HG03060 (cell line): Measurements from ENCODE around the gene MYOZ3.
A peak's percentile ranks its signal among the peaks of the same experiment; 100 is the strongest.

ENCODE experiments used
- ATAC-seq: cut with Tn5 transposase; IDR thresholded peaks from one replicate; pipeline ENCODE4 v1.9.1; 2021; ENCODE audit warnings: low read depth, moderate number of reproducible peaks; ENCODE audit not compliant: unreplicated experiment

MYOZ3 gene

DNA sequence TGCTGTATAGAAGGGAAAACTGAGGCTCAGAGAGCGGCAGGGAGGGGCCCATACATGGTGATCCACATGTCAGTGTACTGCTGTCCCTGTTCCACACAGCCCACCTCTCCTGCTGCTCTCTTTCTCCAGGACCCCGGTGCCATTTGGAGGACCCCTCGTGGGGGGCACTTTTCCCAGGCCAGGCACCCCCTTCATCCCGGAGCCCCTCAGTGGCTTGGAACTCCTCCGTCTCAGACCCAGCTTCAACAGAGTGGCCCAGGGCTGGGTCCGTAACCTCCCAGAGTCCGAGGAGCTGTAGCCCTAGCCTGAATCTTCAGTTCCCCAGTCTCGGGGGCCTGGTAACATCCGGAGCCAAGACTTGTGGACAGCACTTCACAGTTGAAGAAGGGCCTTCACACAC, 15.5 kb downstream of the MYOZ3 start:
- no peak for ATAC-seq

DNA sequence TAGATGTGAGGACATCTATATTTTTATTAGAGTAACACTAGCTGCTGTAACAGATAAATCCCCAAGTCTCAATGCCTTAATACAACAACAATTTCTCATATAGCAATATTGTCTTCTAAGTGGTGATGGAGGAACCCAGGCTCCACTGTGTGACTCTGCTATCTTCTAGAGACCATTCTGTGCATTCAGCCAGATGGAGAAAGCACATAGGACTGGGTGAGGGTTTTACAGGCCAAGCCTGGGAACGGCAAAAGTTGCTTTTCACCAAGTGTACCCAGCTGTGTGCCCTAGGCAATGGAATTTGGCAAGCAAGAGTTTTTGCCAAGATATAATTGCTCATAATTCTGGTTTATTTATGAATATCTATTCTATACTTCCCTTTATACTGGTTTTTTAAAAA, 28.1 kb downstream of the MYOZ3 start:
- no peak for ATAC-seq

DNA sequence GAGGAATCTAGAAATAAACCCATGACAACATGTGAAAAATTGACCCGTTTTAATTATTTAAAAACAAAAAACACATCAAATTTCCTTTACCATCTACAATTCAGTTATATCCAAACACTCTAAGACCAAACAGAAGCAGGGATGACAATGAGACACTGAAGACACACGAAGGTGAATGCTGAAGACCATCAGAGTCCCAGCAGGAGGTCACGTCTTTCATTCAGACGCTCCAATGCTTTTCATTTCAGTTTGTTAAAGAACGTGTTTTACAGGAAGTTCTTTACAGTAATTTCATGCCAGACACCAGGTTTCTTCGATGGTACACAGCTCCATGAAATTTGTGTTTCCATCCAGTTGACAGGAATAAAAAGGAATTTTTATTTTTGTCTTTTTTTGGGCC, 29.7 kb downstream of the MYOZ3 start:
- no peak for ATAC-seq

DNA sequence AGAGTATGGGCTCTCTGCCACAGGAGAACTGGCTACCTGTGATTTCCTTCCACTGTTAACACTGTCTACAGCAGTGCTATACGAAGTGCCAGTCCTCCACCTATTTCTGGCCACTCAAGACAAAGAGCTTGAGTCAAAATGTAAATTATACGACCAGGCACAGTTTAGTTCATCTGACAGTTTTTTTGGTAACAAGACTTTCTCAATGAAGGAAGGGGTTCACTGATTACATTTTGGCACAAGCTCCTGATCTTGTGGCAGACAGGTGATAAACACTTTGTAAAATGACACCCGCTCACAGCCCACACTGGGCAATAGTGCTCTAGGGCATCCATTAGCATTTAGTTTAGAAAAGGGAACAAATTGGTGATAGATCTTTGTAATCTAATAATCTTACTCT, 31.2 kb downstream of the MYOZ3 start:
- no peak for ATAC-seq

DNA sequence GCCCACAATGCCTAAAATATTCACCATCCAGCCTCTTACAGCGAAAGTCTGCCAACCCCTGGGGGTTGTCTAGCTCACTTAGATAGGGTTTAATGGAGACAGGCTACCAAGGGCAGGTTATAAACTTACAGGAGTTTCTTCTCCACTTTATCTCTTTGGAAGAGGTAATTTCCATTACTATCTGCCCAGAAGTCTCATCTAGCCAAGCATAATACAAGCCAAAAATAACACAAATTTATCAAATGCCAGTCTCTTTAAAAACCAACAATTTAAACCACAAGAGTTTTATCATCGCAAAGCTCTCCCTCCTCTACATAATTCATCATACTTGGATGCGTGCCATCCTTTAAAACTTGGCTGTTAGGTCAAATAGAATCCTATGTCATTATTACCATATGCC, 33.6 kb downstream of the MYOZ3 start:
- ATAC-seq = no peak

DNA sequence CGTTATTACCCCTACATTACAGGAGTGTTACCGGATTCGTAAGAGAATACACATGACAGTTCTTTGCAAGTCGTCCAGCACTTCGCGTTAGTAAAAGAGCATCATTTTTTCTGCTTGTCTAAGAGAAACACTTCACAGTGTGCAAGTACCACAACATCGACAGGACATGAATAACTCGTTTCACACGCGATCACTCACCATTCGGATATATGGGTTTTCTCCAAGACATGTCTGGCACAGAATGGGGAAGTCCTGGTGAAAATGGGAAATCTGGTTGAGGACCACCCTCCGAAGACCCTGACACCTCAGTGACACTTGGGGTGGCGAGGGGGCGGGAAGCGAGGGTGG, 39.2 kb downstream of the MYOZ3 start:
- no peak for ATAC-seq

DNA sequence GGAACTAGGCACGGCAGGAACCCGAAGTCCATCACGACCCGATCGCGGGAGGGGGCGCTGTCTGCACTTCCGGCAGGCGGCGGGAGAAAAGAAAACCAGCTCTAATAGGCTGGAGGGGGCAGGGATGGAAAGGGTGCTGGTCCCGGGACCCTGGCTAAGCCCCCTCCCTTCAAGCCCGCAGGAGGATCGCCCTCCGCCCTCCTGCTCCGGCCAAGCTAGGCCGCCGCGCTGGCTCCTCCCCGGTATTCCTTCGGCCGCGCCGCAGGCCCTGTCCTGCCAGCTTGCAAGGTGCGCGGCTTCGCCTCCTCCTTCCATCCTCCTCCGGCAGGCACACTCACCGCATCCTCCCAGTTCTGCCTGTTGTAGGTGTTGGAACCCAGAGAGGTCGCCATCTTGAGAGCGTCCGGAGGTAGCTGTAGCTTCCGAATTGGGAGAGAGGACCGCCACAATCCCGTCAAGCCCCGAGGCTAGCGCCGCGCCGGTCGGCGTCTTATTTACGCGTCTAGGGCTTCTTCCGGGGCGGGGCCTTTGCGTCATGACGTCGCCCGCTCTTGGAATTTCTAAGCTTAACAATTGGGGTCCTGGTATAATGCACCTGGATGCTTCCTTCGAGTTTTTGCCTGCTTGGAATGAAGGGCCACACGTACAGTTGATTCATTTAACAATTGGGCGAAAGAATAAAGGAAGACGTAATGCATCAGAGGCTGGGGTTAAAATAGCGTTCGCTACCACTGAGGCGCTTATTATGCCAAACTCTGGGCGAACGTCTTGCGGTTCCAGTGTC, 39.7 kb downstream of the MYOZ3 start, which contains the start of gene RBM22:
RBM22 (minus strand) TSS at position 469 of the 784 bp plus-strand sequence; CDS start at position 392, 77 bp downstream.
- peak; percentile 87 for ATAC-seq

DNA sequence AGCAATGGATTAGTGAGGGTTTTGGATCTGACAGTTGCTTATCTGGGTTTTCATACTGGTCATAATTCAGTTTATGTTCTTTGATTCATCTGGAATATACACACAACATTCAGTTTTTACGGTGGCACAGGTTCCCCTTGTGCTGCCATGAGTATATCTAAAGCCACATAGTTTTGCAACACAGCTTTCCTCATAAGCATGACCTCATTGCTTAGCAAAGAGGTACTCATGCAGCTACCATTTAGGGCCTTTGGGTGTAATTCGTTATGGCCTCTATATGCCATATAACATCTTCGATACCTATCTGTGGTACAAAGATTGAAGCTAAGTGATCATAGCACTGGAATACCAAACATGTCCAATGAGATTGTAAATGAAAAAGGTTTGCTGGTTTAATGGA, 42.7 kb downstream of the MYOZ3 start:
- ATAC-seq = no peak

DNA sequence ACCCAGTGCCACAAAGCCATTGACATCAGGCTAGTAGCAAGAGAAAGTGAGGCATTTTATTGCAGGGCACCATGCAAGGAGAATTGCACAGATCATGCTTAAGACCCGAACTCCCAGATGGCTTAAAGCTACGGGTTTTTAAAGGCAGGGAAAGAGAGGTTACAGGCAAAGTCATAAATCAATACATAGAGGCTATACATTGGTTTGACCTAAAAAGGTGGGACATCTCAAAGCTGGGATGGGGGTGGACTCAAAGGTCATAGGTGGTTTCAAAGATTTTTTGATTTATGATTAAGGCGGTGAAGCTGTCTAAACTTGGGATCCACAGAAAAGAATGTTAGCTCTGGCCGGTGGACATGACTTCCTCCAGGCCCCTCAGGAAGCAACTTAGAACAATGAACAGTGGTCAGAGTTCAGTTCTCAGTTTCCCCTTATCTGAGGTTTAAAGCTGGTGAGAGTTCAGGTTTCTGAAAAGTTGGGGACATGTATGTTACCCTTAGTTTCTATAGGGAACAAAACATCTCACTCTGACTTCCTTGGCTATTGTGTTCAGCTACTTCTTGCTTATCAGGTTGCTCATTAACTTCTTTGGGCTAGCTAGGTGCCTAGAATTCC, 45.8 kb downstream of the MYOZ3 start:
- no peak for ATAC-seq

DNA sequence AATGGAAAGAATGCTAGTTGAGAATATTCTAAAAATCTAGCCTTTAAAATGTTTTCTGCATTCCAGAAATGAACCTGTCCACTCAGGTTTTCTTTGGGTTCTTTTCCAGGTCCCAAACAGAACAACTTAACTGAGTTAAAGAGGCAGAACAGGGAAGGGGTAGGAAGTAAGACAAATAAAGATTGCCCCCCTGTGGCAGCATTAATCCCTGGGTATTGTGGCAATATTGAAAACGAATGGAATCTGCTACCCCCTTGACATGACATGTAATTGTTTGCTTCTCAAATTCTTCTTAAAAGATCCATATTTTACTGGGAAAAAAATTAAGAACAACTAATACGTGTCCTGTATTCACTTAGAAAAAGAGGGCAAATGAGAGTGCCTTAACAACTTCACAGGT, 49.1 kb downstream of the MYOZ3 start:
- no peak for ATAC-seq

DNA sequence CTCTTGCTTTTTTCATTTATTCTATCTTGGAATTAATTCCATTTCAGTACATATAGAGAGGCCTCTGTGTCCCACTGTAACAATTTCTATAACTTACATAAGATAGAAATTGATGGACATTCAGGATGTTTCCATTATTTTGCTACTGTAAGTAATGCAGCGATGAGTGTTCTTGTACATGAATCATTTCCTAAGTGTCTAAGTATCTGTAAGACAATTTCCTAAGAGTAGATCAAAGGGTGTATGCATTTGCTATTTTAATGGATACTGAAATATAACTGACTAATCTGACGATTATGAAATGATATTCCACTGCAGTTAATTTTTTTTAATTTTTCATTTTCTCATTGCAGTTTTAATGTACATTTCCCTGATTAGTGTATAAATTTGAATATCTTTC, 62.8 kb downstream of the MYOZ3 start:
- ATAC-seq = no peak
